A549 treated with GW870086 at 1 μM for 4 hours (cell line): ENCODE data around the gene RNF126. TPM values are rescaled to one million over a fixed set of nuclear protein-coding genes. Genes with fewer than 3 reads are reported as not detected.

Source experiments
- total RNA-seq: library from RNA; stranded (reverse); fragments of 200-300 nt; extraction: Qiagen RNA extraction; gene quantifications from 5 replicates; pipeline ENCODE4 v1.2.3, GENCODE V29; 2022; ENCODE audit warnings: low read depth

Gene RNF126
- 57.4 to 74.9 TPM (median 73.8 TPM) in 5 replicates for total RNA-seq

GRCh38 chr19:662962-663681 is at the start of gene RNF126:
RNF126 (minus strand) TSS chr19:663214; CDS start chr19:663121, 93 bp downstream.

GRCh38 chr19:708154-709143 is 45.4 kb upstream of the RNF126 start, which contains the start of gene PALM:
PALM (plus strand) TSS chr19:708935; CDS start chr19:709147, 212 bp downstream.

GRCh38 chr19:695352-695949 is 32.4 kb upstream of the RNF126 start, which contains the start of gene PRSS57:
PRSS57 (minus strand) TSS chr19:695452; CDS start chr19:695430, 22 bp downstream.

GRCh38 chr19:676339-677105 is 13.5 kb upstream of the RNF126 start, which contains the start of gene FSTL3:
FSTL3 (plus strand) TSS chr19:676392; CDS start chr19:676424, 32 bp downstream.

GRCh38 chr19:639253-640160 is 23.5 kb downstream of the RNF126 start, which contains the start of gene FGF22:
FGF22 (plus strand) TSS chr19:639879; CDS start chr19:639926, 47 bp downstream.

GRCh38 chr19:633068-633785 is 29.8 kb downstream of the RNF126 start, which contains the start of gene POLRMT:
POLRMT (minus strand) TSS chr19:633537; CDS start chr19:633512, 25 bp downstream.

Other genes starting within 250 kb of the RNF126 start
- gene SHC2, start 202.2 kb downstream of the RNF126 start, total RNA-seq: 0.80 to 1.3 TPM (median 1.00 TPM) in 5 replicates
- gene MADCAM1, start 166.7 kb downstream of the RNF126 start, total RNA-seq: 0.14 to 0.40 TPM (median 0.33 TPM) in 5 replicates
- gene TPGS1, start 155.7 kb downstream of the RNF126 start, total RNA-seq: 12.4 to 16.5 TPM (median 14.8 TPM) in 5 replicates
- 63.4 to 96.7 TPM (median 95.7 TPM) in 5 replicates for gene CDC34, start 131.5 kb downstream of the RNF126 start, total RNA-seq
- gene GZMM, start 119.2 kb downstream of the RNF126 start, total RNA-seq: 0.27 to 0.57 TPM (median 0.38 TPM) in 3 of 5 replicates, not detected in the others
- 661 to 737 TPM (median 728 TPM) in 5 replicates for gene BSG, start 90.6 kb downstream of the RNF126 start, total RNA-seq
- 28.8 to 39.6 TPM (median 38.9 TPM) in 5 replicates for gene HCN2, start 73.3 kb downstream of the RNF126 start, total RNA-seq
- 74.9 to 100 TPM (median 98.7 TPM) in 5 replicates for gene POLRMT, start 29.7 kb downstream of the RNF126 start, total RNA-seq
- gene FGF22, start 23.3 kb downstream of the RNF126 start, total RNA-seq: 0.32 to 0.79 TPM (median 0.67 TPM) in 5 replicates
- gene FSTL3, start 13.2 kb upstream of the RNF126 start, total RNA-seq: 198 to 248 TPM (median 224 TPM) in 5 replicates
- not detected in 5 replicates for gene PRSS57, start 32.2 kb upstream of the RNF126 start, total RNA-seq
- gene PALM, start 45.7 kb upstream of the RNF126 start, total RNA-seq: 9.8 to 18.2 TPM (median 15.0 TPM) in 5 replicates
- 67.0 to 86.8 TPM (median 81.7 TPM) in 5 replicates for gene MISP, start 87.9 kb upstream of the RNF126 start, total RNA-seq
- gene PTBP1, start 134.2 kb upstream of the RNF126 start, total RNA-seq: 206 to 217 TPM (median 211 TPM) in 5 replicates
- 2.3 to 5.5 TPM (median 4.8 TPM) in 5 replicates for gene PLPPR3, start 158.7 kb upstream of the RNF126 start, total RNA-seq
- gene AZU1, start 164.6 kb upstream of the RNF126 start, total RNA-seq: 0.15 to 0.41 TPM (median 0.35 TPM) in 4 of 5 replicates, not detected in the other
- 0.47 to 0.77 TPM (median 0.60 TPM) in 5 replicates for gene PRTN3, start 177.8 kb upstream of the RNF126 start, total RNA-seq
- 0.16 to 0.30 TPM (median 0.29 TPM) in 3 of 5 replicates, not detected in the others for gene ELANE, start 189.1 kb upstream of the RNF126 start, total RNA-seq
- gene CFD, start 196.4 kb upstream of the RNF126 start, total RNA-seq: 11.2 to 22.1 TPM (median 21.4 TPM) in 5 replicates
- 14.8 to 22.3 TPM (median 21.5 TPM) in 5 replicates for gene MED16, start 230.0 kb upstream of the RNF126 start, total RNA-seq
- gene RNU6-9, start 230.3 kb upstream of the RNF126 start, total RNA-seq: not detected in 5 replicates